Activated naive CD8-positive, alpha-beta T cell treated with anti-CD3 and anti-CD28 coated beads, Interleukin-2, amount 50 U/mL, for 24 hours (primary cell): ENCODE measurements around the gene PTCH1.

Source experiments
- ATAC-seq: fragments of 150-1000 bp; cut with Tn5 transposase; one replicate; pipeline ENCODE4 v1.10.0; 2021
- DNase-seq: peaks from one replicate; pipeline ENCODE4 v3.0.0; 2021
- H3K27ac Mint-ChIP-seq: one replicate; pipeline ENCODE4 v1.8.0; 2021; ENCODE audit warnings: mild to moderate bottlenecking, mixed read lengths
- H3K27me3 Mint-ChIP-seq: one replicate; pipeline ENCODE4 v1.8.0; 2021; ENCODE audit warnings: mixed read lengths
- H3K36me3 Mint-ChIP-seq: one replicate; pipeline ENCODE4 v1.8.0; 2021; ENCODE audit warnings: low read depth, mixed read lengths
- H3K4me1 Mint-ChIP-seq: one replicate; pipeline ENCODE4 v1.8.0; 2021; ENCODE audit warnings: mixed read lengths
- H3K4me3 Mint-ChIP-seq: one replicate; pipeline ENCODE4 v1.8.0; 2021; ENCODE audit warnings: mild to moderate bottlenecking, moderate library complexity, mixed read lengths
- H3K9me3 Mint-ChIP-seq: one replicate; pipeline ENCODE4 v1.8.0; 2021; ENCODE audit warnings: mixed read lengths

PTCH1 gene

GRCh38 chr9:95517559-95518425 lies 1.0 kb upstream of the PTCH1 start:
- Mint-ChIP-seq H3K27me3 (peaks cover 20% of the 10 kb centered on the region), H3K27ac (no peak overlapping the region), H3K4me1 (peaks cover 24% of the 10 kb centered on the region), H3K4me3 (peak overlapping the region; percentile 92), H3K36me3 (peaks cover 6% of the 10 kb centered on the region), H3K9me3 (peaks cover 6% of the 10 kb centered on the region)
- no peak for ATAC-seq
- no peak for DNase-seq

- peak; percentile 9 for DNase-seq
- peak; percentile 31 for ATAC-seq
- H3K4me3 Mint-ChIP-seq = peak overlapping the region; percentile 92
- H3K4me1 Mint-ChIP-seq = peaks cover 38% of the 10 kb centered on the region
- H3K27ac Mint-ChIP-seq = peak overlapping the region; percentile 81
- H3K36me3 Mint-ChIP-seq = peaks cover 13% of the 10 kb centered on the region
- peaks cover 24% of the 10 kb centered on the region for H3K27me3 Mint-ChIP-seq
- peaks cover 6% of the 10 kb centered on the region for H3K9me3 Mint-ChIP-seq
Observed at GRCh38 chr9:95516221-95516733, 494 bp downstream of the PTCH1 start.

GRCh38 chr9:95515272-95516113 lies 1.3 kb downstream of the PTCH1 start:
- Mint-ChIP-seq H3K9me3 (peaks cover 6% of the 10 kb centered on the region), H3K4me3 (peak overlapping the region; percentile 70), H3K36me3 (peaks cover 13% of the 10 kb centered on the region), H3K27me3 (peaks cover 25% of the 10 kb centered on the region), H3K4me1 (peaks cover 39% of the 10 kb centered on the region), H3K27ac (no peak overlapping the region)
- no peak for ATAC-seq
- DNase-seq = peak; percentile 34

- H3K27ac Mint-ChIP-seq = no peak overlapping the region
- H3K27me3 Mint-ChIP-seq = peaks cover 32% of the 10 kb centered on the region
- peaks cover 13% of the 10 kb centered on the region for H3K36me3 Mint-ChIP-seq
- H3K9me3 Mint-ChIP-seq = no peaks in the 10 kb centered on the region
- H3K4me1 Mint-ChIP-seq = peaks cover 50% of the 10 kb centered on the region
- no peak for ATAC-seq
- H3K4me3 Mint-ChIP-seq = no peak overlapping the region
- no peak for DNase-seq
Observed at GRCh38 chr9:95514342-95514741, 2.4 kb downstream of the PTCH1 start.

GRCh38 chr9:95513711-95514110 lies 3.1 kb downstream of the PTCH1 start:
- H3K36me3 Mint-ChIP-seq = peaks cover 13% of the 10 kb centered on the region
- H3K4me1 Mint-ChIP-seq = peaks cover 54% of the 10 kb centered on the region
- no peak overlapping the region for H3K27ac Mint-ChIP-seq
- no peak for ATAC-seq
- H3K4me3 Mint-ChIP-seq = no peak overlapping the region
- DNase-seq = no peak
- peaks cover 33% of the 10 kb centered on the region for H3K27me3 Mint-ChIP-seq
- H3K9me3 Mint-ChIP-seq = no peaks in the 10 kb centered on the region

GRCh38 chr9:95512709-95513095 lies 4.1 kb downstream of the PTCH1 start:
- DNase-seq (no peak), ATAC-seq (no peak)
- Mint-ChIP-seq H3K27ac (peak overlapping the region; percentile 95), H3K36me3 (peaks cover 13% of the 10 kb centered on the region), H3K4me1 (peaks cover 56% of the 10 kb centered on the region), H3K4me3 (peak overlapping the region; percentile 90), H3K9me3 (no peaks in the 10 kb centered on the region), H3K27me3 (peaks cover 34% of the 10 kb centered on the region)

- peaks cover 13% of the 10 kb centered on the region for H3K36me3 Mint-ChIP-seq
- no peaks in the 10 kb centered on the region for H3K9me3 Mint-ChIP-seq
- DNase-seq = peak; percentile 44
- H3K4me1 Mint-ChIP-seq = peaks cover 58% of the 10 kb centered on the region
- peaks cover 30% of the 10 kb centered on the region for H3K27me3 Mint-ChIP-seq
- no peak for ATAC-seq
- H3K4me3 Mint-ChIP-seq = peak overlapping the region; percentile 90
- H3K27ac Mint-ChIP-seq = peak overlapping the region; percentile 95
Observed at GRCh38 chr9:95511952-95512708, 4.6 kb downstream of the PTCH1 start.

GRCh38 chr9:95511616-95511931 lies 5.2 kb downstream of the PTCH1 start:
- DNase-seq = no peak
- ATAC-seq = no peak
- H3K36me3 Mint-ChIP-seq = peaks cover 13% of the 10 kb centered on the region
- H3K9me3 Mint-ChIP-seq = no peaks in the 10 kb centered on the region
- peaks cover 27% of the 10 kb centered on the region for H3K27me3 Mint-ChIP-seq
- H3K4me1 Mint-ChIP-seq = peaks cover 56% of the 10 kb centered on the region
- H3K27ac Mint-ChIP-seq = peak overlapping the region; percentile 95
- peak overlapping the region; percentile 90 for H3K4me3 Mint-ChIP-seq

GRCh38 chr9:95510709-95511615 lies 5.8 kb downstream of the PTCH1 start:
- peaks cover 25% of the 10 kb centered on the region for H3K27me3 Mint-ChIP-seq
- H3K4me1 Mint-ChIP-seq = peaks cover 56% of the 10 kb centered on the region
- H3K4me3 Mint-ChIP-seq = peak overlapping the region; percentile 90
- peaks cover 13% of the 10 kb centered on the region for H3K36me3 Mint-ChIP-seq
- peak; percentile 73 for ATAC-seq
- peak; percentile 87 for DNase-seq
- no peaks in the 10 kb centered on the region for H3K9me3 Mint-ChIP-seq
- peak overlapping the region; percentile 95 for H3K27ac Mint-ChIP-seq

- H3K36me3 Mint-ChIP-seq = peaks cover 13% of the 10 kb centered on the region
- peaks cover 25% of the 10 kb centered on the region for H3K27me3 Mint-ChIP-seq
- no peaks in the 10 kb centered on the region for H3K9me3 Mint-ChIP-seq
- peak overlapping the region; percentile 94 for H3K27ac Mint-ChIP-seq
- peak overlapping the region; percentile 87 for H3K4me3 Mint-ChIP-seq
- H3K4me1 Mint-ChIP-seq = peaks cover 58% of the 10 kb centered on the region
- no peak for DNase-seq
- ATAC-seq = no peak
Observed at GRCh38 chr9:95509851-95510708, 6.7 kb downstream of the PTCH1 start.

- ATAC-seq = peak; percentile 24
- peak; percentile 69 for DNase-seq
- Mint-ChIP-seq H3K27ac (peak overlapping the region; percentile 94), H3K4me1 (peaks cover 58% of the 10 kb centered on the region), H3K36me3 (peaks cover 11% of the 10 kb centered on the region), H3K4me3 (peak overlapping the region; percentile 87), H3K9me3 (no peaks in the 10 kb centered on the region), H3K27me3 (peaks cover 28% of the 10 kb centered on the region)
Observed at GRCh38 chr9:95508968-95509850, 7.6 kb downstream of the PTCH1 start.
